B cell (primary cell): ENCODE measurements around the gene ZEB2. TPM values are rescaled to one million over a fixed set of nuclear protein-coding genes. Genes with fewer than 3 reads are reported as not detected.

ENCODE experiments used
- ATAC-seq: fragments of 200-7000 bp; cut with Tn5 transposase; one replicate; pipeline ENCODE4 v1.10.0; 2021; ENCODE audit warnings: low read depth, mild to moderate bottlenecking, moderate number of reproducible peaks, moderate library complexity
- CTCF ChIA-PET: fragments of 350-600 bp; sonication (Branson Sonifier 250); formaldehyde crosslinking; loops from one replicate; lab custom pipeline; 2021; ENCODE audit warnings: antibody characterized with exemption, inconsistent platforms; lab: Charles Lee
- POLR2A ChIA-PET: fragments of 350-600 bp; sonication (Branson Sonifier 250); formaldehyde crosslinking; loops from one replicate; lab custom pipeline; 2021; ENCODE audit warnings: antibody characterized with exemption; lab: Charles Lee
- DNase-seq: peaks from one replicate; pipeline ENCODE4 v3.0.0; 2013
- H2AFZ ChIP-seq: 2 replicates; pipeline ENCODE4 v1.6.1; 2012; ENCODE audit warnings: mild to moderate bottlenecking, low read depth, low read length; ENCODE audit not compliant: insufficient read depth, poor library complexity, severe bottlenecking
- H3K27ac ChIP-seq, 2 donors: 1 replicate in 1 of 2; 2 replicates in 1 of 2; pipeline ENCODE4 v1.5.1; 2012 to 2013; ENCODE audit warnings: low read length in 2 of 2, mild to moderate bottlenecking in 2 of 2, moderate library complexity in 1 of 2
- H3K27me3 ChIP-seq, 4 experiments: fragments of 200-600 bp in 1 of 4; sonication (generic) in 1 of 4; replicated peaks in 1 of 4; 1 replicate in 2 of 4; 2 replicates in 2 of 4; pipeline versions ENCODE4 v1.6.1 to v1.7.0; 2013 to 2016; ENCODE audit warnings: low read length in 3 of 4, mild to moderate bottlenecking in 2 of 4, mixed read lengths in 1 of 4, moderate library complexity in 1 of 4; ENCODE audit not compliant: insufficient read depth in 4 of 4, control insufficient read depth in 3 of 4; ENCODE audit errors: control extremely low read depth in 1 of 4
- H3K36me3 ChIP-seq, 2 experiments: replicated peaks in 1 of 2; 1 replicate in 1 of 2; 2 replicates in 1 of 2; pipeline versions ENCODE4 v1.6.1 to v1.7.1; 2013; ENCODE audit warnings: low read length in 1 of 2; ENCODE audit not compliant: insufficient read depth in 2 of 2, control insufficient read depth in 1 of 2; ENCODE audit errors: control extremely low read depth in 1 of 2, extremely low read depth in 1 of 2
- H3K4me1 ChIP-seq, 2 donors: fragments of 200-600 bp in 1 of 2; sonication (generic) in 1 of 2; 1 replicate in 1 of 2; 2 replicates in 1 of 2; pipeline versions ENCODE4 v1.5.1 to v1.6.1; 2013 to 2017; ENCODE audit warnings: low read length in 2 of 2; ENCODE audit not compliant: control insufficient read depth in 2 of 2, insufficient read depth in 2 of 2
- H3K4me2 ChIP-seq: replicated peaks from 2 replicates; pipeline ENCODE3; 2012; ENCODE audit warnings: mild to moderate bottlenecking, low read depth, low read length; ENCODE audit not compliant: poor library complexity, severe bottlenecking
- H3K4me3 ChIP-seq, 5 experiments: fragments of 200-600 bp in 1 of 5; sonication (generic) in 1 of 5; 1 replicate in 3 of 5; 2 replicates in 2 of 5; pipeline versions ENCODE4 v1.5.1 to v1.7.0; 2011 to 2016; ENCODE audit warnings: low read length in 4 of 5, mild to moderate bottlenecking in 4 of 5, low read depth in 2 of 5, control low read depth in 1 of 5, moderate library complexity in 1 of 5; ENCODE audit not compliant: insufficient read depth in 1 of 5; ENCODE audit errors: control extremely low read depth in 1 of 5, extremely low read depth in 1 of 5
- H3K79me2 ChIP-seq: fragments of 200-600 bp; sonication (generic); one replicate; pipeline ENCODE4 v1.6.0; 2016; ENCODE audit warnings: low read length; ENCODE audit not compliant: control insufficient read depth, insufficient read depth
- H3K9ac ChIP-seq: fragments of 200-600 bp; sonication (generic); 2 replicates; pipeline ENCODE4 v1.6.1; 2017; ENCODE audit warnings: mild to moderate bottlenecking, low read length, moderate library complexity
- H3K9me3 ChIP-seq, 3 donors: one replicate each; pipeline versions ENCODE4 v1.6.1 to v1.7.1; 2013; ENCODE audit warnings: low read length in 2 of 3; ENCODE audit not compliant: control insufficient read depth in 2 of 3, insufficient read depth in 1 of 3; ENCODE audit errors: control extremely low read depth in 1 of 3
- H4K20me1 ChIP-seq: 2 replicates; pipeline ENCODE4 v1.6.0; 2012; ENCODE audit warnings: mild to moderate bottlenecking, low read length; ENCODE audit not compliant: insufficient read depth, control insufficient read depth, poor library complexity, severe bottlenecking
- H3K27ac Mint-ChIP-seq: one replicate; pipeline ENCODE4 v1.8.0; 2021; ENCODE audit warnings: mixed read lengths
- H3K27me3 Mint-ChIP-seq: one replicate; pipeline ENCODE4 v1.8.0; 2021; ENCODE audit warnings: mixed read lengths
- H3K4me1 Mint-ChIP-seq: one replicate; pipeline ENCODE4 v1.8.0; 2021; ENCODE audit warnings: mixed read lengths
- H3K4me3 Mint-ChIP-seq: one replicate; pipeline ENCODE4 v1.8.0; 2021; ENCODE audit warnings: mixed read lengths
- H3K9me3 Mint-ChIP-seq: one replicate; pipeline ENCODE4 v1.8.0; 2022; ENCODE audit warnings: mixed read lengths; ENCODE audit not compliant: insufficient read depth
- EZH2 ChIP-seq: IDR thresholded peaks from 2 replicates; pipeline ENCODE4 v1.6.1; 2012; ENCODE audit warnings: borderline replicate concordance, low read depth, mild to moderate bottlenecking, moderate library complexity, low read length; ENCODE audit not compliant: insufficient read depth, poor library complexity, severe bottlenecking
- WGBS: methylation state at CpG from one replicate; pipeline ENCODE4 v1.1.5; 2013; ENCODE audit warnings: missing lambda C conversion rate; ENCODE audit not compliant: insufficient coverage; 5-methylcytosine and 5-hydroxymethylcytosine counted together
- intact Hi-C: fragments of 100-400 bp; cut with micrococcal nuclease; formaldehyde crosslinking; loops from one replicate; pipeline ENCODE4 v1.10.0; 2022
- polyA plus RNA-seq: library from polyadenylated mRNA; depleted of rRNA; stranded (reverse); fragments of >200 nt; gene quantifications from 2 replicates; pipeline ENCODE4 v1.2.3, GENCODE V29; 2012
- total RNA-seq, 2 donors: library from RNA; stranded (reverse); fragments of 120-200 nt in 1 of 2; gene quantifications; 1 replicate in 1 of 2; 2 replicates in 1 of 2; pipeline versions ENCODE4 v1.2.3 to v1.2.4, GENCODE V29; 2013 to 2022
- TF ChIP-seq, protein P1 (sequence below): fragments of 200-600 bp; IDR thresholded peaks from one replicate; pipeline ENCODE4 v1.8.0; 2022; ENCODE audit warnings: antibody characterized with exemption, mild to moderate bottlenecking

The ZEB2 gene
- total and polyA plus RNA-seq, 2 donors (not counting 1 experiment from before 2014, with no cell fraction given), result 56.3 to 217 TPM

DNA sequence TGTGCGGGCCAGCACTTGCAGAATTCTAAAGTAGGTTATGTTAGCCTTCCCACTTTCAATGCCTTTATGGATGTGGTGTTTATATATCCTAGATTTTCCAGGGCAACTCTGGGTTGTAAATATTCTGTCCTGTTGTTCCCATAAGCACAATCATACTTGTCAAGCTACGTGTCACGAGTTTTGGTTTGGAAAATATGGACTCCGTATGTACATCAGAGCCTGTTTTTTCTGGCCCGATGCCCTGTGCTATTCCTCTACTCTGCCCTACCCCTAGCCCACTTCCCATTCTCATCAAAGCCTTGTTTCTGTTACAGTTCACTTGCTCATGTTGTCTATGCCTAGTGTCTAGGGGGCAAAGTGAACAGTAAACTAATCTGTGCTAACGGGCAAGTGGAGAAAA lies 27.0 kb upstream of the ZEB2 start:
- peaks cover 22% of the 10 kb centered on the region for H3K4me1 Mint-ChIP-seq
- Histone ChIP-seq H3K4me3 (no peak overlapping the region), H3K4me2 (no peak overlapping the region), H3K9ac (no peak overlapping the region), H3K27ac (no peak overlapping the region), H3K27me3 (peaks cover 0 to 34% (median 18%) of the 10 kb centered on the region in 4 experiments), H2AFZ (no peak overlapping the region), H4K20me1 (peaks cover 6% of the 10 kb centered on the region), H3K79me2 (no peaks in the 10 kb centered on the region), H3K9me3 (no peaks in the 10 kb centered on the region), H3K4me1 (peaks cover 21 to 26% of the 10 kb centered on the region in 2 donors), H3K36me3 (no peaks in the 10 kb centered on the region)
- TF ChIP-seq EZH2, result no peak
- TF ChIP-seq, protein P1, sequence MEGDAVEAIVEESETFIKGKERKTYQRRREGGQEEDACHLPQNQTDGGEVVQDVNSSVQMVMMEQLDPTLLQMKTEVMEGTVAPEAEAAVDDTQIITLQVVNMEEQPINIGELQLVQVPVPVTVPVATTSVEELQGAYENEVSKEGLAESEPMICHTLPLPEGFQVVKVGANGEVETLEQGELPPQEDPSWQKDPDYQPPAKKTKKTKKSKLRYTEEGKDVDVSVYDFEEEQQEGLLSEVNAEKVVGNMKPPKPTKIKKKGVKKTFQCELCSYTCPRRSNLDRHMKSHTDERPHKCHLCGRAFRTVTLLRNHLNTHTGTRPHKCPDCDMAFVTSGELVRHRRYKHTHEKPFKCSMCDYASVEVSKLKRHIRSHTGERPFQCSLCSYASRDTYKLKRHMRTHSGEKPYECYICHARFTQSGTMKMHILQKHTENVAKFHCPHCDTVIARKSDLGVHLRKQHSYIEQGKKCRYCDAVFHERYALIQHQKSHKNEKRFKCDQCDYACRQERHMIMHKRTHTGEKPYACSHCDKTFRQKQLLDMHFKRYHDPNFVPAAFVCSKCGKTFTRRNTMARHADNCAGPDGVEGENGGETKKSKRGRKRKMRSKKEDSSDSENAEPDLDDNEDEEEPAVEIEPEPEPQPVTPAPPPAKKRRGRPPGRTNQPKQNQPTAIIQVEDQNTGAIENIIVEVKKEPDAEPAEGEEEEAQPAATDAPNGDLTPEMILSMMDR, result no peak
- intact Hi-C loops, result no loop called here
- ChIA-PET POLR2A (no interaction called here), CTCF (no interaction called here)
- ATAC-seq (no peak), DNase-seq (no peak)
- H3K9me3 Mint-ChIP-seq, result no peaks in the 10 kb centered on the region
- H3K27ac Mint-ChIP-seq, result no peak overlapping the region
- 61% methylated on average over 5 of the region's 6 CpGs for WGBS
- H3K4me3 Mint-ChIP-seq, result no peak overlapping the region
- peaks cover 31% of the 10 kb centered on the region for H3K27me3 Mint-ChIP-seq

DNA sequence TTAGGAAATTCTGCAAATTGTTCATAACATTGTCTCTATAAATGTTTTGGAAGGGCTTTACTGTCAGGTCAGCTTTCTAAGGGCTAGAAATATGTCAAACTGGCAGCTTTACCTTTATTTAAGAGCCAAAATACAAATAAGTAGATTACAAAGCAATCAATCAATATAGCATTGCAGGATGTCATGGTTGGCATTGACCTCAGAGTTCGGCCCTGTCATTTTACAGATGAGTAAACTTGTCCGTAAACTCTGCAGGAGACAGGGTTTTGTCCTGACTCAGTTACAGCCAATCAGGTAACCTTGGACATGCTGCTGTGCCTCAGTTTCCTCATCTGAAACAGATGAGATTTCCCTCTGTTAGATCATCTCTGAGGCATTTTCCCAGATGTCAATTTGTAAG lies 25.9 kb upstream of the ZEB2 start:
- intact Hi-C loops, result no loop called here
- Histone ChIP-seq H2AFZ (no peak overlapping the region), H3K27ac (no peak overlapping the region), H3K36me3 (no peaks in the 10 kb centered on the region), H4K20me1 (peaks cover 6% of the 10 kb centered on the region), H3K4me3 (no peak overlapping the region), H3K4me1 (peaks cover 21 to 26% of the 10 kb centered on the region in 2 donors), H3K27me3 (peaks cover 0 to 28% (median 15%) of the 10 kb centered on the region in 4 experiments), H3K4me2 (no peak overlapping the region), H3K79me2 (no peaks in the 10 kb centered on the region), H3K9ac (no peak overlapping the region), H3K9me3 (peaks cover 0 to 1% (median 0%) of the 10 kb centered on the region in 3 donors)
- ATAC-seq (no peak), DNase-seq (no peak)
- ChIA-PET POLR2A (no interaction called here), CTCF (no interaction called here)
- Mint-ChIP-seq H3K27ac (no peak overlapping the region), H3K4me3 (no peak overlapping the region), H3K4me1 (peaks cover 24% of the 10 kb centered on the region), H3K9me3 (no peaks in the 10 kb centered on the region), H3K27me3 (peaks cover 22% of the 10 kb centered on the region)
- TF ChIP-seq, protein P1, result no peak
- no peak for TF ChIP-seq EZH2
- WGBS, result 100% methylated on average over 2 of the region's 2 CpGs
